ENCODE results near the gene CAMKK1. TPM values are rescaled to one million over a fixed set of nuclear protein-coding genes. Genes with fewer than 3 reads are reported as not detected.

The CAMKK1 gene
- total RNA-seq, 1 experiment from 2014 or later = 1.7 TPM

DNA sequence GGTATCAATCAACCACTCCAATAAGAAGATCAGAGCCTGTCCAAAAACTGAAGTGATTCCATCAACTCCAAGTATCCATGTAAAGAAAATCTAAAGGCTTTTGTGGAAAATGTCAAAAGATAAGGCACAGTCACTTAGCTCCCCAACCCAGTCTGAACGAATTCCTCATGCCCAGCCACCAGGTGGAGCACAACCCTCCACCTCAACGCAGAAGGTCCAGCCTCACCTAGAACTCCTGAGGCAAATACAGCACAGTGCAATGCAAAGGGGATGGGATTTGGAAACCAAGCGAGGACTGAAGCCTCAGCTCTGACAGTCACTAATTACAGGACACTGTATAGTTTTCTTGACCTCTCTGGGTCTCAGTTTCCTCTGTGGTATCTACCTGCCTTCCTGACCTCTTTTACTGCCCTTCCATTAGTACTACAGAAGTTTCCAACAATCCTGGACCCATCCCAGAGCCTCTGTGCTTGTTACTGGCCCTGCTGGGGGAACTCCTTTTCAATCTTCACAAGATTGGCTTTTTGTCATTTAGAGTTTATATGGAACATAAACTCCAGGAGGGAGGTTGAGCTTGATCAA lies 48.8 kb downstream of the CAMKK1 start:
- Mint-ChIP-seq H3K27me3 (ENCODE audit: unreplicated experiment) (no peaks in the 10 kb centered on the region), H3K9me3 (ENCODE audit: low read depth, unreplicated experiment) (no peaks in the 10 kb centered on the region), H3K4me3 (ENCODE audit: low read depth, unreplicated experiment) (no peak overlapping the region), H3K4me1 (ENCODE audit: low read depth, unreplicated experiment) (no peaks in the 10 kb centered on the region), H3K27ac (ENCODE audit: unreplicated experiment) (no peak overlapping the region), H3K36me3 (ENCODE audit: insufficient read depth, unreplicated experiment) (peaks cover 33% of the 10 kb centered on the region)
- TF ChIP-seq CTCF (IDR thresholded peaks at IDR 0.05; ENCODE audit: unreplicated experiment) = peak; percentile 36
- BruUV-seq (replicated peaks) = no TSS peak
- CTCF ChIA-PET = interaction anchor here (0.6 to 1.7 kb wide), 7 partner anchors 16 to 1058 kb away, joined by 3 to 8 read pairs (median 4); no protein-coding TSS in a partner anchor
- intact Hi-C loops (cut with micrococcal nuclease; ENCODE audit: unreplicated experiment) = no loop called here
- peak; percentile 63 for DNase-seq

DNA sequence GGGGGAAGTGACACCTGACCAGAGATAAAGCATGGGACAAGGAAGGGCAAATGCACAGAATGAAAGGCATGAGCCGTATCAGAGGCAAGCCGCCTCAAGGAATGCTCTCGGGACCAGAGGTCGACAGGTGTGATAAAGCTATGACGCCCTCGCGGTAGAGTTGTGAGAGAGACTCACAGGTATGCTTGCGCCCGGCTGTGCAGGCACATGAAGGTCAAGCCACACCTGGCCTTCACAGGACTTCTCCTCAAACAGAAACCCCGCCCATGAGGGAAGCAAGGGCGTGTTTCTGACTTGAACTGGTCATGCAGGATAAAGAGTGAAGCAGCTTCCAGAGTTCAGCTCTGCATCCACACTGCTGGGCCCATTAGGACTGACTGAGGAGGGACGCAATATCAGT lies 54.6 kb downstream of the CAMKK1 start:
- intact Hi-C loops (cut with micrococcal nuclease; ENCODE audit: unreplicated experiment) = no loop called here
- CTCF ChIA-PET = interaction anchor here (0.8 kb wide), 1 partner anchor 101 kb away, joined by 3 read pairs; no protein-coding TSS in a partner anchor
- BruUV-seq (replicated peaks) = no TSS peak
- Mint-ChIP-seq H3K9me3 (ENCODE audit: low read depth, unreplicated experiment) (no peaks in the 10 kb centered on the region), H3K4me3 (ENCODE audit: low read depth, unreplicated experiment) (peak overlapping the region; percentile 26), H3K27me3 (ENCODE audit: unreplicated experiment) (no peaks in the 10 kb centered on the region), H3K36me3 (ENCODE audit: insufficient read depth, unreplicated experiment) (peaks cover 20% of the 10 kb centered on the region), H3K4me1 (ENCODE audit: low read depth, unreplicated experiment) (peaks cover 12% of the 10 kb centered on the region), H3K27ac (ENCODE audit: unreplicated experiment) (peak overlapping the region; percentile 37)
- TF ChIP-seq CTCF (IDR thresholded peaks at IDR 0.05; ENCODE audit: unreplicated experiment) = no peak
- DNase-seq = peak; percentile 49

DNA sequence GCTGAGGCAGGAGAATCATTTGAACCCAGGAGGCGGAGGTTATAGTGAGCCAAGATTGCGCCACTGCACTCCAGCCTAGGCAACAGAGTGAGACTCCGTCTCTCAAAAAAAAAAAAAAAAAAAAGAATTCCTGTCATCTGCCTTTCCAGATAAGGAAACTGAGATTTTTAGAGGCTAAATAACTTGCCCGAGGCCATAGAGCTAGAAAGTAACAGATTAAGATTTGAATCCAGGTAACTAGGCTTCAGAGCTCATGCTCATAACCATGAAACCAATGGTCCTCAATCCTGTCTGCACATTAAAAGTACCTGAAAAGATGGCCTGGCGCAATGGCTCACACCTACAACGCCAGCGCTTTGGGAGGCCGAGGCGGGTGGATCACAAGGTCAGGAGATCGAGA lies 56.3 kb downstream of the CAMKK1 start:
- DNase-seq = no peak
- TF ChIP-seq CTCF (IDR thresholded peaks at IDR 0.05; ENCODE audit: unreplicated experiment) = no peak
- Mint-ChIP-seq H3K4me3 (ENCODE audit: low read depth, unreplicated experiment) (no peak overlapping the region), H3K9me3 (ENCODE audit: low read depth, unreplicated experiment) (no peaks in the 10 kb centered on the region), H3K27me3 (ENCODE audit: unreplicated experiment) (no peaks in the 10 kb centered on the region), H3K36me3 (ENCODE audit: insufficient read depth, unreplicated experiment) (peaks cover 18% of the 10 kb centered on the region), H3K4me1 (ENCODE audit: low read depth, unreplicated experiment) (peaks cover 12% of the 10 kb centered on the region), H3K27ac (ENCODE audit: unreplicated experiment) (no peak overlapping the region)
- no TSS peak for BruUV-seq (replicated peaks)
- intact Hi-C loops (cut with micrococcal nuclease; ENCODE audit: unreplicated experiment) = no loop called here
- CTCF ChIA-PET = interaction anchor here (0.8 kb wide), 1 partner anchor 10 kb away, joined by 3 read pairs; the partner anchor contains the start of gene NCBP3

- Mint-ChIP-seq H3K36me3 (ENCODE audit: insufficient read depth, unreplicated experiment) (peaks cover 9% of the 10 kb centered on the region), H3K9me3 (ENCODE audit: low read depth, unreplicated experiment) (no peaks in the 10 kb centered on the region), H3K27me3 (ENCODE audit: unreplicated experiment) (no peaks in the 10 kb centered on the region), H3K4me3 (ENCODE audit: low read depth, unreplicated experiment) (no peak overlapping the region), H3K27ac (ENCODE audit: unreplicated experiment) (no peak overlapping the region), H3K4me1 (ENCODE audit: low read depth, unreplicated experiment) (peaks cover 12% of the 10 kb centered on the region)
- BruUV-seq (replicated peaks) = no TSS peak
- CTCF ChIA-PET = interaction anchor here (0.5 to 0.8 kb wide), 2 partner anchors 10 to 11 kb away, joined by 3 to 10 read pairs; partner anchors contain the start of gene NCBP3
- intact Hi-C loops (cut with micrococcal nuclease; ENCODE audit: unreplicated experiment) = no loop called here
- DNase-seq = no peak
- no peak for TF ChIP-seq CTCF (IDR thresholded peaks at IDR 0.05; ENCODE audit: unreplicated experiment)
Measured at GRCh38 chr17:3835410-3836229, 57.2 kb downstream of the CAMKK1 start.
